Measurements from ENCODE around the gene NELL1. TPM values are rescaled to one million over a fixed set of nuclear protein-coding genes. Genes with fewer than 3 reads are reported as not detected.

NELL1 gene
- total and polyA plus RNA-seq, 2 experiments from 2014 or later = 1.6 TPM; not detected in 1

DNA sequence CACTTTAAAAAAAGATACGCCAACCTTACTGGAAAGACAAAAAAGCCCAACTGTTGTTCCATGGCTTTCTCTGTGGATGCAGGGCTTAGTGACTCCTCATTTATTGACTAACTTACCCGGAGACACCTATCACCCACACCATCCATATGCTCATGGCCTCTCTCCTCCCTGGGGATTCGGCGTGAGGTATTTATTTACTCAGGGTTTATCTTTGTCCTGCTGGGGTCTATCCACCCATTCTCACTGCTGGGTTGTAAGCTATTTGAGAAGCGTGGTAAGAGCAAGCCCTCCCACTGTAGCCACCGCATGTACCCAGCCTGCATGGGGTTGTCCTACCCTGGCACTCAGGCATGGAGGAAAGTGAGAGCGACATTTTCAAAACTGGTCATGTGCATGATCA is 93.6 kb downstream of the NELL1 start:
- H4K20me1 ChIP-seq (replicated peaks; ENCODE audit: insufficient read depth) = no peaks in the 10 kb centered on the region; the same call in 1 of the 2 replicates
- no peaks in the 10 kb centered on the region for H3F3A ChIP-seq (replicated peaks; ENCODE audit: low read depth)
- H3K36me3 ChIP-seq (ENCODE audit: insufficient read depth) = no peaks in the 10 kb centered on the region
- DNase-seq (ENCODE audit: low spot score) (no peak), ATAC-seq (no peak)
- no peak for TF ChIP-seq POLR2AphosphoS5 (IDR thresholded peaks at IDR 0.05; ENCODE audit: low read depth)
- TF ChIP-seq STAT1 (IDR thresholded peaks at IDR 0.05; ENCODE audit: unreplicated experiment) = no peak
- no peak for TF ChIP-seq NANOG (IDR thresholded peaks at IDR 0.05; ENCODE audit: borderline replicate concordance)
- TF ChIP-seq, protein P1, sequence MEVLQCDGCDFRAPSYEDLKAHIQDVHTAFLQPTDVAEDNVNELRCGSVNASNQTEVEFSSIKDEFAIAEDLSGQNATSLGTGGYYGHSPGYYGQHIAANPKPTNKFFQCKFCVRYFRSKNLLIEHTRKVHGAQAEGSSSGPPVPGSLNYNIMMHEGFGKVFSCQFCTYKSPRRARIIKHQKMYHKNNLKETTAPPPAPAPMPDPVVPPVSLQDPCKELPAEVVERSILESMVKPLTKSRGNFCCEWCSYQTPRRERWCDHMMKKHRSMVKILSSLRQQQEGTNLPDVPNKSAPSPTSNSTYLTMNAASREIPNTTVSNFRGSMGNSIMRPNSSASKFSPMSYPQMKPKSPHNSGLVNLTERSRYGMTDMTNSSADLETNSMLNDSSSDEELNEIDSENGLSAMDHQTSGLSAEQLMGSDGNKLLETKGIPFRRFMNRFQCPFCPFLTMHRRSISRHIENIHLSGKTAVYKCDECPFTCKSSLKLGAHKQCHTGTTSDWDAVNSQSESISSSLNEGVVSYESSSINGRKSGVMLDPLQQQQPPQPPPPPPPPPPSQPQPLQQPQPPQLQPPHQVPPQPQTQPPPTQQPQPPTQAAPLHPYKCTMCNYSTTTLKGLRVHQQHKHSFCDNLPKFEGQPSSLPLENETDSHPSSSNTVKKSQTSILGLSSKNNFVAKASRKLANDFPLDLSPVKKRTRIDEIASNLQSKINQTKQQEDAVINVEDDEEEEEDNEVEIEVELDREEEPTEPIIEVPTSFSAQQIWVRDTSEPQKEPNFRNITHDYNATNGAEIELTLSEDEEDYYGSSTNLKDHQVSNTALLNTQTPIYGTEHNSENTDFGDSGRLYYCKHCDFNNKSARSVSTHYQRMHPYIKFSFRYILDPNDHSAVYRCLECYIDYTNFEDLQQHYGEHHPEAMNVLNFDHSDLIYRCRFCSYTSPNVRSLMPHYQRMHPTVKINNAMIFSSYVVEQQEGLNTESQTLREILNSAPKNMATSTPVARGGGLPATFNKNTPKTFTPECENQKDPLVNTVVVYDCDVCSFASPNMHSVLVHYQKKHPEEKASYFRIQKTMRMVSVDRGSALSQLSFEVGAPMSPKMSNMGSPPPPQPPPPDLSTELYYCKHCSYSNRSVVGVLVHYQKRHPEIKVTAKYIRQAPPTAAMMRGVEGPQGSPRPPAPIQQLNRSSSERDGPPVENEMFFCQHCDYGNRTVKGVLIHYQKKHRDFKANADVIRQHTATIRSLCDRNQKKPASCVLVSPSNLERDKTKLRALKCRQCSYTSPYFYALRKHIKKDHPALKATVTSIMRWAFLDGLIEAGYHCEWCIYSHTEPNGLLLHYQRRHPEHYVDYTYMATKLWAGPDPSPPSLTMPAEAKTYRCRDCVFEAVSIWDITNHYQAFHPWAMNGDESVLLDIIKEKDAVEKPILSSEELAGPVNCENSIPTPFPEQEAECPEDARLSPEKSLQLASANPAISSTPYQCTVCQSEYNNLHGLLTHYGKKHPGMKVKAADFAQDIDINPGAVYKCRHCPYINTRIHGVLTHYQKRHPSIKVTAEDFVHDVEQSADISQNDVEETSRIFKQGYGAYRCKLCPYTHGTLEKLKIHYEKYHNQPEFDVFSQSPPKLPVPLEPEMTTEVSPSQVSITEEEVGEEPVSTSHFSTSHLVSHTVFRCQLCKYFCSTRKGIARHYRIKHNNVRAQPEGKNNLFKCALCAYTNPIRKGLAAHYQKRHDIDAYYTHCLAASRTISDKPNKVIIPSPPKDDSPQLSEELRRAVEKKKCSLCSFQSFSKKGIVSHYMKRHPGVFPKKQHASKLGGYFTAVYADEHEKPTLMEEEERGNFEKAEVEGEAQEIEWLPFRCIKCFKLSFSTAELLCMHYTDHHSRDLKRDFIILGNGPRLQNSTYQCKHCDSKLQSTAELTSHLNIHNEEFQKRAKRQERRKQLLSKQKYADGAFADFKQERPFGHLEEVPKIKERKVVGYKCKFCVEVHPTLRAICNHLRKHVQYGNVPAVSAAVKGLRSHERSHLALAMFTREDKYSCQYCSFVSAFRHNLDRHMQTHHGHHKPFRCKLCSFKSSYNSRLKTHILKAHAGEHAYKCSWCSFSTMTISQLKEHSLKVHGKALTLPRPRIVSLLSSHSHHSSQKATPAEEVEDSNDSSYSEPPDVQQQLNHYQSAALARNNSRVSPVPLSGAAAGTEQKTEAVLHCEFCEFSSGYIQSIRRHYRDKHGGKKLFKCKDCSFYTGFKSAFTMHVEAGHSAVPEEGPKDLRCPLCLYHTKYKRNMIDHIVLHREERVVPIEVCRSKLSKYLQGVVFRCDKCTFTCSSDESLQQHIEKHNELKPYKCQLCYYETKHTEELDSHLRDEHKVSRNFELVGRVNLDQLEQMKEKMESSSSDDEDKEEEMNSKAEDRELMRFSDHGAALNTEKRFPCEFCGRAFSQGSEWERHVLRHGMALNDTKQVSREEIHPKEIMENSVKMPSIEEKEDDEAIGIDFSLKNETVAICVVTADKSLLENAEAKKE (CRISPR knock-in tag; IDR thresholded peaks at IDR 0.05) = no peak
- TF ChIP-seq EZH2 (IDR thresholded peaks at IDR 0.05; ENCODE audit: low read depth, unreplicated experiment) = no peak
- TF ChIP-seq, protein P2, sequence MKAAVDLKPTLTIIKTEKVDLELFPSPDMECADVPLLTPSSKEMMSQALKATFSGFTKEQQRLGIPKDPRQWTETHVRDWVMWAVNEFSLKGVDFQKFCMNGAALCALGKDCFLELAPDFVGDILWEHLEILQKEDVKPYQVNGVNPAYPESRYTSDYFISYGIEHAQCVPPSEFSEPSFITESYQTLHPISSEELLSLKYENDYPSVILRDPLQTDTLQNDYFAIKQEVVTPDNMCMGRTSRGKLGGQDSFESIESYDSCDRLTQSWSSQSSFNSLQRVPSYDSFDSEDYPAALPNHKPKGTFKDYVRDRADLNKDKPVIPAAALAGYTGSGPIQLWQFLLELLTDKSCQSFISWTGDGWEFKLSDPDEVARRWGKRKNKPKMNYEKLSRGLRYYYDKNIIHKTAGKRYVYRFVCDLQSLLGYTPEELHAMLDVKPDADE (IDR thresholded peaks at IDR 0.05) = no peak
- TF ChIP-seq ZNF114 (CRISPR knock-in tag; IDR thresholded peaks at IDR 0.05) = no peak
- no peak for TF ChIP-seq ZNF331 (CRISPR knock-in tag; IDR thresholded peaks at IDR 0.05; ENCODE audit: low read depth)
- no peak for TF ChIP-seq JUNB (IDR thresholded peaks at IDR 0.05; ENCODE audit: unreplicated experiment)
- TF ChIP-seq, protein P3, sequence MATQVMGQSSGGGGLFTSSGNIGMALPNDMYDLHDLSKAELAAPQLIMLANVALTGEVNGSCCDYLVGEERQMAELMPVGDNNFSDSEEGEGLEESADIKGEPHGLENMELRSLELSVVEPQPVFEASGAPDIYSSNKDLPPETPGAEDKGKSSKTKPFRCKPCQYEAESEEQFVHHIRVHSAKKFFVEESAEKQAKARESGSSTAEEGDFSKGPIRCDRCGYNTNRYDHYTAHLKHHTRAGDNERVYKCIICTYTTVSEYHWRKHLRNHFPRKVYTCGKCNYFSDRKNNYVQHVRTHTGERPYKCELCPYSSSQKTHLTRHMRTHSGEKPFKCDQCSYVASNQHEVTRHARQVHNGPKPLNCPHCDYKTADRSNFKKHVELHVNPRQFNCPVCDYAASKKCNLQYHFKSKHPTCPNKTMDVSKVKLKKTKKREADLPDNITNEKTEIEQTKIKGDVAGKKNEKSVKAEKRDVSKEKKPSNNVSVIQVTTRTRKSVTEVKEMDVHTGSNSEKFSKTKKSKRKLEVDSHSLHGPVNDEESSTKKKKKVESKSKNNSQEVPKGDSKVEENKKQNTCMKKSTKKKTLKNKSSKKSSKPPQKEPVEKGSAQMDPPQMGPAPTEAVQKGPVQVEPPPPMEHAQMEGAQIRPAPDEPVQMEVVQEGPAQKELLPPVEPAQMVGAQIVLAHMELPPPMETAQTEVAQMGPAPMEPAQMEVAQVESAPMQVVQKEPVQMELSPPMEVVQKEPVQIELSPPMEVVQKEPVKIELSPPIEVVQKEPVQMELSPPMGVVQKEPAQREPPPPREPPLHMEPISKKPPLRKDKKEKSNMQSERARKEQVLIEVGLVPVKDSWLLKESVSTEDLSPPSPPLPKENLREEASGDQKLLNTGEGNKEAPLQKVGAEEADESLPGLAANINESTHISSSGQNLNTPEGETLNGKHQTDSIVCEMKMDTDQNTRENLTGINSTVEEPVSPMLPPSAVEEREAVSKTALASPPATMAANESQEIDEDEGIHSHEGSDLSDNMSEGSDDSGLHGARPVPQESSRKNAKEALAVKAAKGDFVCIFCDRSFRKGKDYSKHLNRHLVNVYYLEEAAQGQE (IDR thresholded peaks at IDR 0.05; ENCODE audit: unreplicated experiment) = no peak
- TF ChIP-seq CREB1 (CRISPR knock-in tag; IDR thresholded peaks at IDR 0.05; ENCODE audit: low read depth) = no peak
- TF ChIP-seq, protein P4, sequence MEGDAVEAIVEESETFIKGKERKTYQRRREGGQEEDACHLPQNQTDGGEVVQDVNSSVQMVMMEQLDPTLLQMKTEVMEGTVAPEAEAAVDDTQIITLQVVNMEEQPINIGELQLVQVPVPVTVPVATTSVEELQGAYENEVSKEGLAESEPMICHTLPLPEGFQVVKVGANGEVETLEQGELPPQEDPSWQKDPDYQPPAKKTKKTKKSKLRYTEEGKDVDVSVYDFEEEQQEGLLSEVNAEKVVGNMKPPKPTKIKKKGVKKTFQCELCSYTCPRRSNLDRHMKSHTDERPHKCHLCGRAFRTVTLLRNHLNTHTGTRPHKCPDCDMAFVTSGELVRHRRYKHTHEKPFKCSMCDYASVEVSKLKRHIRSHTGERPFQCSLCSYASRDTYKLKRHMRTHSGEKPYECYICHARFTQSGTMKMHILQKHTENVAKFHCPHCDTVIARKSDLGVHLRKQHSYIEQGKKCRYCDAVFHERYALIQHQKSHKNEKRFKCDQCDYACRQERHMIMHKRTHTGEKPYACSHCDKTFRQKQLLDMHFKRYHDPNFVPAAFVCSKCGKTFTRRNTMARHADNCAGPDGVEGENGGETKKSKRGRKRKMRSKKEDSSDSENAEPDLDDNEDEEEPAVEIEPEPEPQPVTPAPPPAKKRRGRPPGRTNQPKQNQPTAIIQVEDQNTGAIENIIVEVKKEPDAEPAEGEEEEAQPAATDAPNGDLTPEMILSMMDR (conservative IDR thresholded peaks at IDR 0.05; ENCODE audit: low read depth in 2 of 2) = no peak
- no peak for TF ChIP-seq EZH2phosphoT487 (IDR thresholded peaks at IDR 0.05; ENCODE audit: unreplicated experiment)
- H3K27me3 Mint-ChIP-seq (ENCODE audit: insufficient read depth, low read depth, poor library complexity) = peaks cover 3% of the 10 kb centered on the region
- H3K4me2 ChIP-seq = no peak overlapping the region
- no peak overlapping the region for H3K4me3 ChIP-seq
- no peaks in the 10 kb centered on the region for H3K27me3 ChIP-seq (ENCODE audit: insufficient read depth)
- H2AFZ ChIP-seq = no peak overlapping the region
- peaks cover 13% of the 10 kb centered on the region for H3K9me2 ChIP-seq (ENCODE audit: insufficient read depth)
- H3K36me3 Mint-ChIP-seq (ENCODE audit: low read depth) = no peaks in the 10 kb centered on the region
- no peaks in the 10 kb centered on the region for H3K4me1 Mint-ChIP-seq
- H3K4me1 ChIP-seq (ENCODE audit: insufficient read depth) = no peaks in the 10 kb centered on the region
- no peak overlapping the region for H3K4me3 Mint-ChIP-seq
- no peaks in the 10 kb centered on the region for H3K79me2 ChIP-seq (replicated peaks; ENCODE audit: insufficient read depth)
- H3K27ac ChIP-seq (ENCODE audit: low read depth) = no peak overlapping the region
- H3K9me3 Mint-ChIP-seq = no peaks in the 10 kb centered on the region; the same call in 2 of the 3 replicates
- H3K27ac Mint-ChIP-seq = no peak overlapping the region

Measured in GM23338 (cell line).